ENCODE data around the gene SMAP1.

SMAP1 gene

GRCh38 chr6:70852667-70853246, 185.1 kb downstream of the SMAP1 start:
- H3K9ac ChIP-seq = no peak overlapping the region
- H3K27ac ChIP-seq = no peak overlapping the region
- no peaks in the 10 kb centered on the region for H3K36me3 ChIP-seq (ENCODE audit: insufficient read depth)
- no peak overlapping the region for H3K4me2 ChIP-seq
- no peaks in the 10 kb centered on the region for H3K27me3 ChIP-seq (ENCODE audit: insufficient read depth, low read depth)
- no peaks in the 10 kb centered on the region for H3K4me1 ChIP-seq (ENCODE audit: low read depth, poor library complexity, severe bottlenecking)
- no peak overlapping the region for H2AFZ ChIP-seq (ENCODE audit: low read depth)
- no peak for TF ChIP-seq CTCF (conservative IDR thresholded peaks at IDR 0.05; ENCODE audit: low read depth, low read length)
- H3K4me3 ChIP-seq (IDR thresholded peaks at IDR 0.05; ENCODE audit: insufficient read depth, low read depth, low read length) = no peak overlapping the region
- no peaks in the 10 kb centered on the region for H3K79me2 ChIP-seq (ENCODE audit: insufficient read depth, low read depth)
- no peaks in the 10 kb centered on the region for H4K20me1 ChIP-seq (ENCODE audit: insufficient read depth)

- Histone ChIP-seq H3K9ac (no peak overlapping the region), H3K4me3 (IDR thresholded peaks at IDR 0.05; ENCODE audit: insufficient read depth, low read depth, low read length) (no peak overlapping the region), H4K20me1 (ENCODE audit: insufficient read depth) (no peaks in the 10 kb centered on the region), H2AFZ (ENCODE audit: low read depth) (no peak overlapping the region), H3K4me1 (ENCODE audit: low read depth, poor library complexity, severe bottlenecking) (no peaks in the 10 kb centered on the region), H3K4me2 (no peak overlapping the region), H3K36me3 (ENCODE audit: insufficient read depth) (no peaks in the 10 kb centered on the region), H3K27me3 (ENCODE audit: insufficient read depth, low read depth) (no peaks in the 10 kb centered on the region), H3K79me2 (ENCODE audit: insufficient read depth, low read depth) (no peaks in the 10 kb centered on the region), H3K27ac (no peak overlapping the region)
- TF ChIP-seq CTCF (conservative IDR thresholded peaks at IDR 0.05; ENCODE audit: low read depth, low read length) = no peak
These were observed 189.8 kb downstream of the SMAP1 start for GRCh38 chr6:70857387-70858077.

- Histone ChIP-seq H3K4me1 (ENCODE audit: low read depth, poor library complexity, severe bottlenecking) (no peaks in the 10 kb centered on the region), H3K79me2 (ENCODE audit: insufficient read depth, low read depth) (no peaks in the 10 kb centered on the region), H3K27ac (no peak overlapping the region), H4K20me1 (ENCODE audit: insufficient read depth) (no peaks in the 10 kb centered on the region), H3K27me3 (ENCODE audit: insufficient read depth, low read depth) (no peaks in the 10 kb centered on the region), H2AFZ (ENCODE audit: low read depth) (no peak overlapping the region), H3K4me2 (no peak overlapping the region), H3K4me3 (IDR thresholded peaks at IDR 0.05; ENCODE audit: insufficient read depth, low read depth, low read length) (no peak overlapping the region), H3K9ac (no peak overlapping the region), H3K36me3 (ENCODE audit: insufficient read depth) (no peaks in the 10 kb centered on the region)
- no peak for TF ChIP-seq CTCF (conservative IDR thresholded peaks at IDR 0.05; ENCODE audit: low read depth, low read length)
These were observed 192.4 kb downstream of the SMAP1 start for GRCh38 chr6:70860045-70860444.

GRCh38 chr6:70860920-70861319, 193.2 kb downstream of the SMAP1 start:
- no peak overlapping the region for H3K27ac ChIP-seq

More at GRCh38 chr6:70860920-70861319, 193.2 kb downstream of the SMAP1 start:
- H3K4me1 ChIP-seq (ENCODE audit: low read depth, poor library complexity, severe bottlenecking) = no peaks in the 10 kb centered on the region
- H3K4me2 ChIP-seq = no peak overlapping the region
- H3K4me3 ChIP-seq (IDR thresholded peaks at IDR 0.05; ENCODE audit: insufficient read depth, low read depth, low read length) = no peak overlapping the region
- no peak for TF ChIP-seq CTCF (conservative IDR thresholded peaks at IDR 0.05; ENCODE audit: low read depth, low read length)
- H3K27me3 ChIP-seq (ENCODE audit: insufficient read depth, low read depth) = no peaks in the 10 kb centered on the region
- no peak overlapping the region for H3K9ac ChIP-seq
- no peaks in the 10 kb centered on the region for H3K36me3 ChIP-seq (ENCODE audit: insufficient read depth)
- H2AFZ ChIP-seq (ENCODE audit: low read depth) = no peak overlapping the region
- no peaks in the 10 kb centered on the region for H4K20me1 ChIP-seq (ENCODE audit: insufficient read depth)
- no peaks in the 10 kb centered on the region for H3K79me2 ChIP-seq (ENCODE audit: insufficient read depth, low read depth)
